PC-9 (cell line): ENCODE data around the gene SGIP1. TPM values are rescaled to one million over a fixed set of nuclear protein-coding genes. Genes with fewer than 3 reads are reported as not detected.

ENCODE experiments used
- Bru-seq: library from RNA; stranded (reverse); fragments of 400-500 nt; gene quantifications from one replicate; lab custom pipeline; 2021; lab: Mats Ljungman, UMichigan
- BruChase-seq, 2 experiments: library from RNA; stranded (reverse); fragments of 400-500 nt; gene quantifications; one replicate each; lab custom pipeline; 2021; lab: Mats Ljungman, UMichigan
- BruUV-seq: library from RNA; stranded (reverse); fragments of 400-500 nt; replicated peaks from 2 replicates; lab custom pipeline; 2021; lab: Mats Ljungman, UMichigan
- CTCF ChIA-PET: fragments of 300-600 bp; sonication (Branson Sonifier 250); formaldehyde crosslinking; loops from one replicate; lab custom pipeline; 2022; ENCODE audit warnings: antibody characterized with exemption; lab: Charles Lee
- POLR2A ChIA-PET: fragments of 300-600 bp; sonication (Branson Sonifier 250); formaldehyde crosslinking; loops from one replicate; lab custom pipeline; 2022; ENCODE audit warnings: antibody characterized with exemption; ENCODE audit not compliant: unreplicated experiment; lab: Charles Lee
- DNase-seq, 2 experiments: peaks; one replicate each; pipeline versions ENCODE4 v3.0.0 to v3.0.0-alpha.2; 2015 to 2022; ENCODE audit warnings: mixed read lengths in 1 of 2
- H2AFZ ChIP-seq: fragments of 200-600 bp; sonication (generic); 2 replicates; pipeline ENCODE4 v1.8.1; 2017; ENCODE audit warnings: antibody characterized with exemption
- H3F3A ChIP-seq: fragments of 200-600 bp; sonication (generic); 2 replicates; pipeline ENCODE4 v1.8.1; 2017; ENCODE audit warnings: antibody characterized with exemption, mild to moderate bottlenecking, low read depth; ENCODE audit not compliant: insufficient read depth
- H3K27ac ChIP-seq: fragments of 200-600 bp; sonication (generic); 2 replicates; pipeline ENCODE4 v1.6.1; 2016; ENCODE audit warnings: mixed run types
- H3K27me3 ChIP-seq: fragments of 200-600 bp; sonication (generic); 2 replicates; pipeline ENCODE4 v1.6.1; 2016; ENCODE audit warnings: low read depth, mixed run types; ENCODE audit not compliant: insufficient read depth
- H3K36me3 ChIP-seq: fragments of 200-600 bp; sonication (generic); 2 replicates; pipeline ENCODE4 v1.6.1; 2016; ENCODE audit warnings: low read depth, mixed run types
- H3K4me1 ChIP-seq: fragments of 200-600 bp; sonication (generic); replicated peaks from 2 replicates; pipeline ENCODE4 v1.6.1; 2016; ENCODE audit warnings: mixed run types; ENCODE audit not compliant: insufficient read depth
- H3K4me2 ChIP-seq: fragments of 200-600 bp; sonication (generic); 2 replicates; pipeline ENCODE4 v1.6.1; 2017; ENCODE audit warnings: mixed run types
- H3K4me3 ChIP-seq: fragments of 200-600 bp; sonication (generic); 2 replicates; pipeline ENCODE4 v1.6.1; 2016; ENCODE audit warnings: mixed run types
- H3K79me2 ChIP-seq: fragments of 200-600 bp; sonication (generic); 2 replicates; pipeline ENCODE4 v1.6.1; 2017; ENCODE audit warnings: low read depth, mixed run types
- H3K9me2 ChIP-seq: fragments of 200-600 bp; sonication (generic); 2 replicates; pipeline ENCODE4 v1.8.1; 2017; ENCODE audit warnings: mild to moderate bottlenecking; ENCODE audit not compliant: insufficient read depth
- H3K9me3 ChIP-seq: fragments of 200-600 bp; sonication (generic); 2 replicates; pipeline ENCODE4 v1.8.1; 2016; ENCODE audit warnings: low read depth; ENCODE audit not compliant: insufficient read depth
- H4K20me1 ChIP-seq: fragments of 200-600 bp; sonication (generic); 2 replicates; pipeline ENCODE4 v1.8.1; 2017; ENCODE audit not compliant: insufficient read depth
- EZH2 ChIP-seq: fragments of 200-600 bp; sonication (generic); IDR thresholded peaks from 2 replicates; pipeline ENCODE4 v1.8.0; 2017; ENCODE audit warnings: antibody characterized with exemption, low read depth
- intact Hi-C: fragments of 100-400 bp; cut with micrococcal nuclease; formaldehyde crosslinking; loops from one replicate; pipeline ENCODE4 v1.10.0; 2022; ENCODE audit not compliant: unreplicated experiment
- long read RNA-seq: library from polyadenylated mRNA; stranded (forward); transcript quantifications from one replicate; pipeline ENCODE4 v2.0.0, GENCODE V29; 2022
- total RNA-seq: library from RNA; stranded (reverse); gene quantifications from 2 replicates; pipeline ENCODE4 v1.2.3, GENCODE V29; 2021
- TF ChIP-seq, protein P1 (sequence below): fragments of 200-600 bp; sonication (generic); conservative IDR thresholded peaks from 2 replicates; pipeline ENCODE4 v1.6.1; 2017; ENCODE audit warnings: mixed run types, antibody characterized with exemption, mild to moderate bottlenecking, moderate library complexity

Gene SGIP1, protein sequence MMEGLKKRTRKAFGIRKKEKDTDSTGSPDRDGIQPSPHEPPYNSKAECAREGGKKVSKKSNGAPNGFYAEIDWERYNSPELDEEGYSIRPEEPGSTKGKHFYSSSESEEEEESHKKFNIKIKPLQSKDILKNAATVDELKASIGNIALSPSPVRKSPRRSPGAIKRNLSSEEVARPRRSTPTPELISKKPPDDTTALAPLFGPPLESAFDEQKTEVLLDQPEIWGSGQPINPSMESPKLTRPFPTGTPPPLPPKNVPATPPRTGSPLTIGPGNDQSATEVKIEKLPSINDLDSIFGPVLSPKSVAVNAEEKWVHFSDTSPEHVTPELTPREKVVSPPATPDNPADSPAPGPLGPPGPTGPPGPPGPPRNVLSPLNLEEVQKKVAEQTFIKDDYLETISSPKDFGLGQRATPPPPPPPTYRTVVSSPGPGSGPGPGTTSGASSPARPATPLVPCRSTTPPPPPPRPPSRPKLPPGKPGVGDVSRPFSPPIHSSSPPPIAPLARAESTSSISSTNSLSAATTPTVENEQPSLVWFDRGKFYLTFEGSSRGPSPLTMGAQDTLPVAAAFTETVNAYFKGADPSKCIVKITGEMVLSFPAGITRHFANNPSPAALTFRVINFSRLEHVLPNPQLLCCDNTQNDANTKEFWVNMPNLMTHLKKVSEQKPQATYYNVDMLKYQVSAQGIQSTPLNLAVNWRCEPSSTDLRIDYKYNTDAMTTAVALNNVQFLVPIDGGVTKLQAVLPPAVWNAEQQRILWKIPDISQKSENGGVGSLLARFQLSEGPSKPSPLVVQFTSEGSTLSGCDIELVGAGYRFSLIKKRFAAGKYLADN
- total RNA-seq (not detected in 2 replicates), Bru-seq, nascent RNA (percentile 13 among the genes with signal in this experiment), BruChase-seq, experiment 1, labeled RNA remaining after a 2-hour chase (percentile 14 among the genes with signal in this experiment), BruChase-seq, experiment 2, labeled RNA remaining after a 6-hour chase (percentile 3 among the genes with signal in this experiment)
- long read RNA-seq = 0 reads

DNA sequence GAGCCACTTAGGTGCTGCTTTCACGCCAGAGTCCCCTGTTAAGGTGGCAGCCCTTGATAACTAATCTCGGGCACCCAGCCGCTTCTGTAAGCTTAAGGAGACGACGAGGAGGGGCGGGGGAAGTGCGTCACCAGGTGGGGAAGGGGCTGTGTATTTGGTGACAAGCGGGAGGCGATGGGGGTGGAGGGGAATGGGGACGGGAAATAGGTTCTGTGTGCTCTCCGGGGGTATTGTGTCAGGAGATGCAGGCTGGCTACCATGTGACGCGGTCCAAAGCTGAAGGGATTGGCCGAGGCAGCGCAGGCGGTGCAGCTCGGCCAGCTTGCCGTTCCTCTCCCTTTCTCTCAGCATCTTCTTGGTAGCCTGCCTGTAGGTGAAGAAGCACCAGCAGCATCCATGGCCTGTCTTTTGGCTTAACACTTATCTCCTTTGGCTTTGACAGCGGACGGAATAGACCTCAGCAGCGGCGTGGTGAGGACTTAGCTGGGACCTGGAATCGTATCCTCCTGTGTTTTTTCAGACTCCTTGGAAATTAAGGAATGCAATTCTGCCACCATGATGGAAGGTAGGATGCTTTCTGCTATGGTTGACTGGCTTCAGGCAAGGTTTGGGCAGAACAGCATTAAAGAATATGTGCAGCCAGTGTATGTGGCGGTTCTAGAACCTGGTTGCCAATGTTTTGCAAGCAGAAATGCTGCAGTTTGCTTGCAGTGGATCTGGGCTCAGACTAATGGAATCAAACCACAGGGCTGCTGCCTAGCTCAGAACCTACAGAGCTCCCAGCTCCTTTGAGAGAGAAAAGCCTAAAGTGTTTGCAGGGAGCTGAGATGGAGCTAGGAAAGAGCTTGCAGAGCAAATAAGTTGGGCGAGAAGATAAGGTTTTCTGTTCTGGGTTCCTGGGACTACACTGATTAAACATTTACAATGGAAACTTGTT, at the start of gene SGIP1:
SGIP1 (plus strand) TSS at position 350 of the 937 bp plus-strand sequence; CDS start at position 556, 206 bp downstream.
- no peaks in the 10 kb centered on the region for H3K79me2 ChIP-seq
- H3K36me3 ChIP-seq = no peaks in the 10 kb centered on the region
- peaks cover 7% of the 10 kb centered on the region; the same call in 1 of the 2 replicates for H3K9me2 ChIP-seq
- DNase-seq = no peak
- no peaks in the 10 kb centered on the region for H3K9me3 ChIP-seq
- H3K4me1 ChIP-seq = no peaks in the 10 kb centered on the region
- H3K4me2 ChIP-seq = no peak within 1 kb of the TSS
- H3K4me3 ChIP-seq = no peak within 1 kb of the TSS
- no TSS peak for BruUV-seq
- ChIA-PET POLR2A (interaction anchor here (0.6 kb wide), 1 partner anchor 9 kb away, joined by 7 read pairs; no protein-coding TSS in a partner anchor), CTCF (interaction anchor here (0.7 kb wide), 1 partner anchor 912 kb away, joined by 3 read pairs; no protein-coding TSS in a partner anchor)
- no peaks in the 10 kb centered on the region for H3K27me3 ChIP-seq
- no peaks in the 10 kb centered on the region for H4K20me1 ChIP-seq
- no peak for TF ChIP-seq EZH2
- TF ChIP-seq, protein P1, sequence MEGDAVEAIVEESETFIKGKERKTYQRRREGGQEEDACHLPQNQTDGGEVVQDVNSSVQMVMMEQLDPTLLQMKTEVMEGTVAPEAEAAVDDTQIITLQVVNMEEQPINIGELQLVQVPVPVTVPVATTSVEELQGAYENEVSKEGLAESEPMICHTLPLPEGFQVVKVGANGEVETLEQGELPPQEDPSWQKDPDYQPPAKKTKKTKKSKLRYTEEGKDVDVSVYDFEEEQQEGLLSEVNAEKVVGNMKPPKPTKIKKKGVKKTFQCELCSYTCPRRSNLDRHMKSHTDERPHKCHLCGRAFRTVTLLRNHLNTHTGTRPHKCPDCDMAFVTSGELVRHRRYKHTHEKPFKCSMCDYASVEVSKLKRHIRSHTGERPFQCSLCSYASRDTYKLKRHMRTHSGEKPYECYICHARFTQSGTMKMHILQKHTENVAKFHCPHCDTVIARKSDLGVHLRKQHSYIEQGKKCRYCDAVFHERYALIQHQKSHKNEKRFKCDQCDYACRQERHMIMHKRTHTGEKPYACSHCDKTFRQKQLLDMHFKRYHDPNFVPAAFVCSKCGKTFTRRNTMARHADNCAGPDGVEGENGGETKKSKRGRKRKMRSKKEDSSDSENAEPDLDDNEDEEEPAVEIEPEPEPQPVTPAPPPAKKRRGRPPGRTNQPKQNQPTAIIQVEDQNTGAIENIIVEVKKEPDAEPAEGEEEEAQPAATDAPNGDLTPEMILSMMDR = no peak
- H3F3A ChIP-seq = no peaks in the 10 kb centered on the region
- H3K27ac ChIP-seq = no peak within 1 kb of the TSS
- intact Hi-C loops = no loop called here
- no peak within 1 kb of the TSS for H2AFZ ChIP-seq

DNA sequence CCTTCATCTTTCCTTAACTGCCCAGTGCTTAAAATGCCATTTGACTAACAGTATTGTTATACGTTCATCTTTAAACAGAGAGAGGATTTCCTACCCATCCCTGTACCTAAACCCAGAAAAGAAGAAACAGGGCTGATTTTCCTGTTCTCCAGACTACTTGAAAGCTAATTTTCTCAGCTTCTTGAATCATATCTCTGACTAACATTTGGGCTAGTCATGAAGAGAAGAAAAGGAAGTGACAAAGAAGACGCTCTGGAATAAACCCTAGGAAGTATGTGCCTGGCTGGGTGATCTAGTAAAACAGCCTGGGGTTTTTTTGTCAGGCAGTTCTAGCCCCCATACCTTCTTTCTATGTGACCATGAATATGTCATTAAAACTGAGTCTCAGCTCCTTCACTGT, 44.8 kb upstream of the SGIP1 start:
- H2AFZ ChIP-seq = no peak overlapping the region; the same call in 1 of the 2 replicates
- TF ChIP-seq, protein P1 = no peak
- no peak for TF ChIP-seq EZH2
- no peaks in the 10 kb centered on the region for H3K4me1 ChIP-seq
- no TSS peak for BruUV-seq
- ChIA-PET CTCF (interaction anchor here (0.5 kb wide), 1 partner anchor 1700 kb away, joined by 3 read pairs; no protein-coding TSS in a partner anchor), POLR2A (no interaction called here)
- H3K36me3 ChIP-seq = no peaks in the 10 kb centered on the region
- no peak overlapping the region for H3K4me3 ChIP-seq
- no peak overlapping the region for H3K27ac ChIP-seq
- no peak overlapping the region for H3K4me2 ChIP-seq
- no peaks in the 10 kb centered on the region for H3K27me3 ChIP-seq
- no peaks in the 10 kb centered on the region for H3K9me2 ChIP-seq
- H3K9me3 ChIP-seq = no peaks in the 10 kb centered on the region
- DNase-seq = no peak
- intact Hi-C loops = no loop called here
- no peaks in the 10 kb centered on the region for H3F3A ChIP-seq
- H3K79me2 ChIP-seq = no peaks in the 10 kb centered on the region
- H4K20me1 ChIP-seq = no peaks in the 10 kb centered on the region
